GM21576 (cell line): ENCODE data around the gene REG1A.

Experiments used
- ATAC-seq: cut with Tn5 transposase; IDR thresholded peaks from one replicate; pipeline ENCODE4 v1.9.1; 2021; ENCODE audit warnings: mild to moderate bottlenecking, moderate library complexity; ENCODE audit not compliant: unreplicated experiment

REG1A gene

GRCh38 chr2:79124907-79125720 is 4.8 kb downstream of the REG1A start:
- no peak for ATAC-seq

- ATAC-seq = no peak
Measured at GRCh38 chr2:79125721-79125985, 5.4 kb downstream of the REG1A start.

GRCh38 chr2:79128406-79128805 is 8.1 kb downstream of the REG1A start:
- no peak for ATAC-seq

GRCh38 chr2:79129260-79129659 is 9.0 kb downstream of the REG1A start:
- no peak for ATAC-seq

- ATAC-seq = no peak
Measured at GRCh38 chr2:79129804-79130203, 9.5 kb downstream of the REG1A start.

GRCh38 chr2:79131687-79132086 is 11.4 kb downstream of the REG1A start:
- ATAC-seq = no peak

- ATAC-seq = no peak
Measured at GRCh38 chr2:79138385-79138784, 18.1 kb downstream of the REG1A start.

GRCh38 chr2:79139423-79139822 is 19.1 kb downstream of the REG1A start:
- ATAC-seq = no peak

GRCh38 chr2:79155826-79156476 is 35.7 kb downstream of the REG1A start:
- ATAC-seq = no peak

GRCh38 chr2:79159030-79159429 is 38.7 kb downstream of the REG1A start:
- no peak for ATAC-seq

- no peak for ATAC-seq
Measured at GRCh38 chr2:79159653-79160052, 39.4 kb downstream of the REG1A start, which contains the start of gene REG3A. Gene REG3A, minus strand, starts transcription at chr2:79159753. Its CDS starts 348 bp downstream, at chr2:79159405.

GRCh38 chr2:79162132-79162531 is 41.8 kb downstream of the REG1A start:
- no peak for ATAC-seq

- no peak for ATAC-seq
Measured at GRCh38 chr2:79162801-79163200, 42.5 kb downstream of the REG1A start.

GRCh38 chr2:79171348-79171958 is 51.2 kb downstream of the REG1A start:
- ATAC-seq = no peak
